Keratinocyte (primary cell): ENCODE data around the gene KCNMA1. TPM values are rescaled to one million over a fixed set of nuclear protein-coding genes. Genes with fewer than 3 reads are reported as not detected.

Experiments used
- DNase-seq: peaks from one replicate; pipeline ENCODE4 v3.0.0-alpha.2; 2011; ENCODE audit warnings: low read depth, missing footprints, low spot score
- FAIRE-seq: peaks from 2 replicates; lab custom pipeline; 2011; peaks lifted over from hg19 to GRCh38; lab: Jason Lieb, UNC
- H2AFZ ChIP-seq: 2 replicates; pipeline ENCODE4 v1.6.0; 2012; ENCODE audit warnings: low read length, control low read depth, inconsistent platforms; ENCODE audit not compliant: control insufficient read depth
- H3K27ac ChIP-seq: 2 replicates; pipeline ENCODE4 v1.5.1; 2011; ENCODE audit warnings: low read length; ENCODE audit not compliant: control insufficient read depth, insufficient read depth
- H3K27me3 ChIP-seq: 3 replicates; pipeline ENCODE4 v1.6.0; 2011; ENCODE audit warnings: low read length; ENCODE audit not compliant: control insufficient read depth, insufficient read depth; ENCODE audit errors: extremely low read depth
- H3K36me3 ChIP-seq, 2 experiments: 2 replicates in 1 of 2; 3 replicates in 1 of 2; pipeline ENCODE4 v1.5.1; 2011; ENCODE audit warnings: low read length in 2 of 2, mild to moderate bottlenecking in 1 of 2; ENCODE audit not compliant: control insufficient read depth in 2 of 2, insufficient read depth in 2 of 2; ENCODE audit errors: extremely low read depth in 1 of 2
- H3K4me1 ChIP-seq: 3 replicates; pipeline ENCODE4 v1.5.1; 2011; ENCODE audit warnings: low read length; ENCODE audit not compliant: control insufficient read depth, insufficient read depth; ENCODE audit errors: extremely low read depth
- H3K4me2 ChIP-seq: 3 replicates; pipeline ENCODE4 v1.6.0; 2011; ENCODE audit warnings: low read depth, low read length; ENCODE audit not compliant: control insufficient read depth, insufficient read depth; ENCODE audit errors: extremely low read depth
- H3K4me3 ChIP-seq, 3 experiments: fragments of 200-600 bp in 1 of 3; sonication (generic) in 1 of 3; 2 replicates in 2 of 3; 3 replicates in 1 of 3; pipeline ENCODE4 v1.5.1; 2011 to 2016; ENCODE audit warnings: low read length in 3 of 3, mild to moderate bottlenecking in 3 of 3, control low read depth in 2 of 3, inconsistent platforms in 1 of 3, low read depth in 1 of 3, mixed read lengths in 1 of 3, mixed run types in 1 of 3, moderate library complexity in 1 of 3; ENCODE audit not compliant: control insufficient read depth in 2 of 3, insufficient read depth in 2 of 3; ENCODE audit errors: extremely low read depth in 1 of 3
- H3K79me2 ChIP-seq: 2 replicates; pipeline ENCODE4 v1.6.0; 2012; ENCODE audit warnings: low read length; ENCODE audit not compliant: control insufficient read depth, insufficient read depth
- H3K9ac ChIP-seq: 3 replicates; pipeline ENCODE4 v1.6.0; 2011; ENCODE audit warnings: low read length; ENCODE audit not compliant: control insufficient read depth, insufficient read depth; ENCODE audit errors: extremely low read depth
- H3K9me1 ChIP-seq: 3 replicates; pipeline ENCODE4 v1.6.0; 2011; ENCODE audit warnings: low read length; ENCODE audit not compliant: control insufficient read depth, insufficient read depth; ENCODE audit errors: extremely low read depth
- H3K9me3 ChIP-seq: 2 replicates; pipeline ENCODE4 v1.5.1; 2012; ENCODE audit warnings: low read depth, low read length; ENCODE audit not compliant: control insufficient read depth
- H4K20me1 ChIP-seq: 3 replicates; pipeline ENCODE4 v1.6.0; 2011; ENCODE audit warnings: low read length; ENCODE audit not compliant: control insufficient read depth, insufficient read depth; ENCODE audit errors: extremely low read depth
- CTCF ChIP-seq, 3 experiments: IDR thresholded peaks in 1 of 3; conservative IDR thresholded peaks in 1 of 3; optimal IDR thresholded peaks in 1 of 3; 2 replicates in 2 of 3; 3 replicates in 1 of 3; pipeline versions ENCODE3 to v1.5.1; 2011; ENCODE audit warnings: low read length in 3 of 3, mild to moderate bottlenecking in 3 of 3, moderate library complexity in 2 of 3, control low read depth in 1 of 3, inconsistent platforms in 1 of 3; ENCODE audit not compliant: insufficient read depth in 2 of 3; ENCODE audit errors: extremely low read depth in 1 of 3
- EZH2 ChIP-seq: IDR thresholded peaks from one replicate; pipeline ENCODE4 v1.6.1; 2012; ENCODE audit warnings: inconsistent platforms, mild to moderate bottlenecking, low read length, moderate library complexity
- dilution Hi-C: fragments of 300-500 bp; cut with MboI; formaldehyde crosslinking; loops from one replicate; pipeline ENCODE4 v1.7.0; 2020; ENCODE audit warnings: low sequenced_read_pairs; ENCODE audit not compliant: extremely low pct_ligation_motif_present
- polyA plus RNA-seq, 5 experiments: library from polyadenylated mRNA; depleted of rRNA in 3 of 5; stranded (reverse) in 3 of 5; stranded (forward) in 1 of 5; unstranded in 1 of 5; fragments of >200 nt; gene quantifications; 1 replicate in 1 of 5; 2 replicates in 3 of 5; 3 replicates in 1 of 5; pipeline versions ENCODE4 v1.2.1 to v1.2.3, GENCODE V29; 2011 to 2012; ENCODE audit warnings: missing spikeins in 2 of 5, low read depth in 1 of 5, low replicate concordance in 1 of 5

The KCNMA1 gene
- polyA plus RNA-seq, 1 donor (not counting 4 experiments of a cell fraction or from before 2014, with no cell fraction given), result 6.3 TPM

- no peaks in the 10 kb centered on the region for H3K36me3 ChIP-seq
- H3K4me3 ChIP-seq, result no peak overlapping the region
- no peak for FAIRE-seq
- H4K20me1 ChIP-seq, result no peaks in the 10 kb centered on the region
- dilution Hi-C loops, result no loop called here
- H3K9me3 ChIP-seq, result no peaks in the 10 kb centered on the region
- no peak overlapping the region for H3K27ac ChIP-seq
- no peaks in the 10 kb centered on the region for H3K9me1 ChIP-seq
- H3K79me2 ChIP-seq, result no peaks in the 10 kb centered on the region
- H3K4me2 ChIP-seq, result no peak overlapping the region
- no peaks in the 10 kb centered on the region for H3K27me3 ChIP-seq
- no peak for TF ChIP-seq CTCF (optimal IDR thresholded peaks at IDR 0.05 in 1 of 3, IDR thresholded peaks at IDR 0.05 in 1 of 3, conservative IDR thresholded peaks at IDR 0.05 in 1 of 3; ENCODE audit: extremely low read depth in 1 of 3, insufficient read depth in 2 of 3, low read length in 3 of 3)
- TF ChIP-seq EZH2, result no peak
- no peak overlapping the region for H2AFZ ChIP-seq
- no peak for DNase-seq
- H3K4me1 ChIP-seq, result peaks cover 11% of the 10 kb centered on the region
- no peak overlapping the region for H3K9ac ChIP-seq
Measured at GRCh38 chr10:77613476-77614130, 24.0 kb downstream of the KCNMA1 start.

DNA sequence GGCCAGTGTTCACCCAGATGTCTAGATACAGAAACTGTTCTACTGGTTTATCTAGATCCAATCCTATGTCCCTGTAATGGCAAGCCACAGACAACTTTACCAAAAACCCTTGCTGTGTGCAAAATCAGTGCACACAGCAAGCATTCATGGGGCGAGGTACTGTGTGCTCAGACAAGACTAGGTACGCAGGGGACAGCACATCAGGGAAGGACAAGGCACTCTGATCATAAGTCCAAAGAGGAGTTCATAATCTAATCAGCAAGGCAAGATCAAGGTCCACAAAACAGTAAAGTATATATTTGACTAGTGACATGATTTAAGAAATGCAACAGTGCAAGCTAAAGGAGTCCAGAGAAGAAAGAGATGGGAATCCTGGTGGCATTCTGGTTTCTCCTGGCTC, 25.9 kb downstream of the KCNMA1 start:
- peaks cover 19% of the 10 kb centered on the region for H3K4me1 ChIP-seq
- TF ChIP-seq CTCF (optimal IDR thresholded peaks at IDR 0.05 in 1 of 3, IDR thresholded peaks at IDR 0.05 in 1 of 3, conservative IDR thresholded peaks at IDR 0.05 in 1 of 3; ENCODE audit: extremely low read depth in 1 of 3, insufficient read depth in 2 of 3, low read length in 3 of 3) (no peak), EZH2 (no peak)
- dilution Hi-C loops, result no loop called here
- no peaks in the 10 kb centered on the region for H3K36me3 ChIP-seq
- no peak overlapping the region for H3K27ac ChIP-seq
- H4K20me1 ChIP-seq, result no peaks in the 10 kb centered on the region
- H3K4me2 ChIP-seq, result no peak overlapping the region
- H3K9me1 ChIP-seq, result no peaks in the 10 kb centered on the region
- no peaks in the 10 kb centered on the region for H3K79me2 ChIP-seq
- DNase-seq (no peak), FAIRE-seq (no peak)
- H3K27me3 ChIP-seq, result no peaks in the 10 kb centered on the region
- H3K9ac ChIP-seq, result no peak overlapping the region
- no peaks in the 10 kb centered on the region for H3K9me3 ChIP-seq
- no peak overlapping the region for H2AFZ ChIP-seq
- H3K4me3 ChIP-seq, result no peak overlapping the region
